ENCODE results near the gene SLC30A1. TPM values are rescaled to one million over a fixed set of nuclear protein-coding genes. Genes with fewer than 3 reads are reported as not detected.

SLC30A1 gene
- total and polyA plus RNA-seq, 2 of the 13 experiments (the other 11 are each of a cell fraction or from before 2014, with no cell fraction given) = 5.9 to 24.4 TPM

DNA sequence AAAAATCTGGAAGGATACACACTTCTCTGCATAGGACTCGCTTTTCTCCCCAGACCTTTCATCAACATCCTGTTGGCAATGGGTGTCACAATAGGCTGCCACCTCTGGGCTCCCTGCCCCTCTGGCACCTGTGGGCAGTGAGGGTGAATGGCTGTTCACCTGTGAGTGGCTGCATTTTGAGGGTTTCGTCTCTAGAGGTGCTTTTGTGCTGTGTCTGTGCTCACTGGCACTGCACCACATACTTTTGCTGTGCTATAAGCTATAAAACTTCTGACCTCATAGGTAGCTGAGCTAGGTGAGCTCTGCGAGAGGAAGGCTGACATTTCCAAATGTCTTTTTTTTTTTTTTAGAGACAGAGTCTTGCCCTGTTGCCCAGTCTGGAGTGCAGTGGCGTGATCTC is 35.9 kb downstream of the SLC30A1 start:
- Histone ChIP-seq H3K79me2 (ENCODE audit: insufficient read depth, low read length) (no peaks in the 10 kb centered on the region), H3K4me2 (ENCODE audit: low read depth, low read length) (no peak overlapping the region), H4K20me1 (ENCODE audit: insufficient read depth, low read length) (no peaks in the 10 kb centered on the region), H3K27ac (ENCODE audit: extremely low read length, insufficient read depth, low read length) (no peak overlapping the region), H3K9ac (ENCODE audit: insufficient read depth, low read depth, low read length) (no peak overlapping the region), H2AFZ (ENCODE audit: low read length) (no peak overlapping the region), H3K27me3 (ENCODE audit: control insufficient read depth in 1 of 2, insufficient read depth in 2 of 2, low read length in 2 of 2) (peaks cover 2 to 33% of the 10 kb centered on the region in 2 experiments; a peak in 3 of 5 replicates), H3K9me3 (ENCODE audit: low read length) (no peaks in the 10 kb centered on the region), H3K4me3 (replicated peaks in 1 of 3; ENCODE audit: insufficient read depth in 1 of 3, low read depth in 2 of 3, low read length in 3 of 3) (no peak overlapping the region), H3K36me3 (replicated peaks in 1 of 2; ENCODE audit: control insufficient read depth in 1 of 2, insufficient read depth in 2 of 2, low read length in 2 of 2) (no peaks in the 10 kb centered on the region), H3K4me1 (ENCODE audit: insufficient read depth, low read length) (peaks cover 29% of the 10 kb centered on the region)
- no TSS peak for BruUV-seq (replicated peaks)
- TF ChIP-seq ZBTB33 (CRISPR knock-in tag; IDR thresholded peaks at IDR 0.05) (no peak), POLR2A (IDR thresholded peaks at IDR 0.05; ENCODE audit: insufficient read depth in 1 of 2, low read depth in 2 of 2, low read length in 2 of 2) (no peak), SMC3 (IDR thresholded peaks at IDR 0.05; ENCODE audit: low read length) (no peak), REST (IDR thresholded peaks at IDR 0.05; ENCODE audit: borderline replicate concordance in 1 of 2, low read depth in 1 of 2, low read length in 2 of 2) (no peak), STAG1 (CRISPR knock-in tag; IDR thresholded peaks at IDR 0.05) (peak; percentile 5; the same call in 1 of the 2 replicates), CENPBD1 (CRISPR knock-in tag; IDR thresholded peaks at IDR 0.05; ENCODE audit: borderline replicate concordance, low read depth) (no peak), ZNF710 (CRISPR knock-in tag; IDR thresholded peaks at IDR 0.05; ENCODE audit: borderline replicate concordance) (no peak)
- FAIRE-seq (no peak), DNase-seq (ENCODE audit: low spot score) (no peak), ATAC-seq (peak; percentile 28; the same call in 2 of the 3 replicates)
- WGBS (ENCODE audit: low lambda C conversion rate) = 4% methylated on average over 3 of the region's 4 CpGs
- POLR2A ChIA-PET = no interaction called here
- intact Hi-C loops (cut with micrococcal nuclease; ENCODE audit: unreplicated experiment) (no loop called here), in situ Hi-C loops (cut with HindIII; ENCODE audit: extremely low pct_ligation_motif_present, low pct_unique_long_range_greater_than_20kb) (no loop called here)
- CTCF ChIA-PET (ENCODE audit: low intra/inter-chr PET ratio, low total read pairs) = no interaction called here

Data from HepG2 (cell line).